ENCODE results near the gene CEP20.

CEP20 gene

GRCh38 chr16:15830832-15831451 lies 57.5 kb downstream of the CEP20 start:
- DNase-seq (ENCODE audit: low read depth): no peak

DNA sequence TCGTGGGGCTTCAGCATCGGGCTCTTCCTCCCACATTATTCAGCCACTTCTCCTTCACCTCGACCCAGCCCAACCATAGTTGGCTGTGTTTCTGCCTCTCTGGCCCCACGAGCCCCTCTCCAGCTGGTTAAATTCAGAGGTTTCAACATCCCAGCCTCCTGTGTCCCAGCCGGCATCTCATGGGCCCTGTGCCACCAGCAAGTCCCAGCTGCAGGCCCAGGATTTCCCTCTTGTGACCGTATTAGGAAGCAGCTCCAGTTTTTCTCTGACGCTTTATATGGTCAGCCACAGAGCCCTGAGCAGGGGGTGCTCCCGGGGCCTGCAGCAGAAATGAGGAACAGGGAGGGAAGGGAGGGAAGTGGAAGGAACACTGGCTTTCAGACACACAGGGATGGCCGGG lies 58.9 kb downstream of the CEP20 start:
- DNase-seq (ENCODE audit: low read depth): no peak

- no peak for DNase-seq (ENCODE audit: low read depth)
Measured at GRCh38 chr16:15827709-15828343, 60.6 kb downstream of the CEP20 start.

DNA sequence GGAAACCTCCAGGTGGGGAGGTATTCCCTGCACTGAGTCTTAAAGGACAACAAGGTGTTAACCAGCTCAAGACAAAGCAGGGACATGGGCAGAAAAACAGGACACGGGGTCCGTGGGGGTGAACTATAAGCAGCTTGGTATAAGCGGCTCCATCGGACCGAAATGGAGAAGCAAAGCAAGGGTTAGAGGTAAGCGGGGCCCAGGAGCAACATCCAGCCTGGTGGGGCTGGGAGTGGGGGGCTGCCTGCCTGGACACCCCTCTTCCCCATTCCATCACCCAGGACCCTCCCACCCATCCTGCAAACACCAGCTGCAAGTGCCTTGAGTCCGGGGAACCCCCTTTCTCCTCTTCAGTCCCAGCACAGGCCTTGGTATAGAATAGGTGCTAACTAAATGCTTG lies 61.1 kb downstream of the CEP20 start:
- DNase-seq (ENCODE audit: low read depth): no peak

- no peak for DNase-seq (ENCODE audit: low read depth)
Measured at GRCh38 chr16:15825750-15826305, 62.6 kb downstream of the CEP20 start.

GRCh38 chr16:15822957-15823356 lies 65.4 kb downstream of the CEP20 start:
- DNase-seq (ENCODE audit: low read depth): no peak

- no peak for DNase-seq (ENCODE audit: low read depth)
Measured at GRCh38 chr16:15820837-15821236, 67.6 kb downstream of the CEP20 start.

DNA sequence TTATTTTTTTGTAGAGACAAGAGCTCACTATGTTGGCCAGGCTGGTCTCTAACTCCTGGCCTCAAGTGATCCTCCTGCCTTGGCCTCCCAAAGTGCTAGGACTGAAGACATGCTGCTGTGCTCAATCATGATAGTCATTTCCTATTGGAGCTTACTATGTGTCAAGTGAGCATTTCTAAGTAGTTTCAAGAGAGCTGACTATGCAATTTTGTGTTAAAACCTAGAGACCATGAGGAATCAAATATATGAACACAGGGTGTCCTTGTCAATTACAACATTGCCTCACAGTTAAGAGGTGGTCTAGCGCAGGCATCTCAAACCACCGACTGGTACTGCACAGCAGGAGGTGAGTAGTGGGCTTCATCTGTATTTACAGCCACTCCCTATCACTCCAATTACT lies 69.4 kb downstream of the CEP20 start:
- no peak for DNase-seq (ENCODE audit: low read depth)

DNA sequence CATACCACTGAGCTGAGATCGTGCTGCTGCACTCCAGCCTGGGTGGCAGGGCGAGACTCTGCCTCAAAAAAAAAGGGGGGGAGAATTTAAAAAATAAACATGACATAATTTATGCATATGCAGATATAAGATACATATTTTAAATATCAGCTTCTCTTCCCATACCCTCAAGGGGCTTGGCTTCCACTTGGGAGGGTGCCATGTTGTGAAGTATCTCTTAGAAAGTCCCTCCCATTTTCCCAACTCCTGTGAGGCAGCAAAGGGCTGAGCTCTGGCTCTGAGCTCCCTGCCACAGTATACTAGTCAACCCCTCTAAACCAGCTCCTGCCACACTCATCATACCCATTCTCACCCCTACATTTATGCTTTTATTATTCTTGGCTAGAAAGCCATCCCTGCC lies 71.0 kb downstream of the CEP20 start:
- DNase-seq (ENCODE audit: low read depth): no peak

DNA sequence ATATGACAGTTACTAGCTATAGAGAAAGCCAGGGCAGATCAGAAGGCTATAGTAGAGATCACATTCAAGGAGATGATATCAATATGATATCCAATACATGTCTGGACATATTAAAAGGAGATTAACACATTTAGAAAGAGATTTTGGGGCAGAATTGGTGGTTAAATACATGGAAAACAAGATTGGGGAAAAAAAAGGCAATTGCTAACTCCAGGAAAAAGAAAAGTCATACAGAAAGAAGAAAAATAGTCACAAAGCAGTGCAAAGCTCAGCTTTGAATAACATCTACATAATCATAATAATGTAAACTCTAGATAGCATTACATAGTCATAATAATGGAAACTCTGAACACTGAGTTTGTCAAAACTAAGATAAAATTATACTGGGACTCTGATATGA lies 72.2 kb downstream of the CEP20 start:
- no peak for DNase-seq (ENCODE audit: low read depth)
